Femur (tissue), 1 donor: ENCODE results near the gene NACC2.
"Not testable (repeated sequence)": the region's sequence is repeated elsewhere in the genome, so short reads cannot be mapped to it uniquely, and the experiment has no call there.

Experiments used
- DNase-seq: peaks from one replicate; pipeline ENCODE4 v3.0.0-alpha.2; 2017

NACC2 gene

DNA sequence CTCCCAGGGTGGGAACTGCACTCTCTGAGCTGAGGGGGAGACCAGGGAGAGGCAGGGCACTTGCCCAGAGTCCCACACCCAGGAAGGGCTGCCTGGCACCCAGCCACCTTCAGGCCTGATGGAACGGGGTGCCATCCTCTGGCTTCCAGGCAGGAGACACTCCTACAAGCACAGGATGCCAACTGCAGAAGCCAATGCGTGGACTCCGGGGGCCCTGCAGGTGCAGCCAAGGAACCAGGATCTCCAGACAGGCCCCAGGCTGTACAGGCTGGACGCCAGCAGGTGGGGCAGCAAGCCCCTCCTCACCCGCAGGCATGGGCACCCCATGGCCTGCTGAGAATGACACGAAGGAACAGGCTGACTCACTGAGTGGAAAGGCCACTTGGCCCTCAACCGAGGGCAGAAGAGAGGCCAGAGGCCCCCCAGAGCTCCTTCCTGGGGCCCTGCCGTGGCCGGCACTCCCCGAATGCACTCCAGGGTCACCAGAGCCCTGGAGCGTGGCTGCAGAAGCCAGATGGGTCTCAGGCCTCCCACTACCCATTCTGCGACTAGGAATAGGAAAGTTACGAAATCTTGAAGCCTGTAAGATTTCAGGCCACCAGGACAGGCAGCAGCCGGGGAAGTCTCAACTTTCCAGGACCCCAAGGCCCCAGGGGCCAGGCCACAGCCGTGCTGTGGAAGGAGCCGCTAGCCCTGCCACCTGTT is 15.7 kb downstream of the NACC2 start:
- DNase-seq, result peak; percentile 22

DNA sequence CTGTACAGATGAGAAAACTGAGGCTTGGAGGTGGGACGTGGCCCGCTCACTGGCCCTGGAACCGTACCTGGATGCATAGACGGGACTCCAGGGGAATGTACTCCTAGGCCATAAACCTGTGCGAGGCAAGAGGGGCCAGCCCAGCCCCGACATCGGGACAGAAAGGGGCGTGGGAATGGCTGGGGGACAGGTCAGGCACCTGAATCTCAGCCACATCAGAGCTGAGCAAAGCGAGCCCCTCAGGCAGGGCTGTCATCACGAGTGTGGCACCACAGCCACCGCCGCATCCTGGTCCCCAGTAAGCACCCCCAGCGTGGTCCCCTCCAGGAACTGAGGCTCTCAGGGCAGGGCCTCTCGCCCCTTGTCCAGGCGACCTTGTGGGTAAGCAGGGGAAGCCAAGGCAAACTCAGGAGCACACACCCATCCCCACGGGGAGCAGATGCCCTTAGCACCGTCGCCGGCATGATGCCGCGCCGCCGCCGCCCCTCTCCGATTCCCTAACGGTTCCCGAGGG is 16.5 kb downstream of the NACC2 start:
- no peak for DNase-seq

DNA sequence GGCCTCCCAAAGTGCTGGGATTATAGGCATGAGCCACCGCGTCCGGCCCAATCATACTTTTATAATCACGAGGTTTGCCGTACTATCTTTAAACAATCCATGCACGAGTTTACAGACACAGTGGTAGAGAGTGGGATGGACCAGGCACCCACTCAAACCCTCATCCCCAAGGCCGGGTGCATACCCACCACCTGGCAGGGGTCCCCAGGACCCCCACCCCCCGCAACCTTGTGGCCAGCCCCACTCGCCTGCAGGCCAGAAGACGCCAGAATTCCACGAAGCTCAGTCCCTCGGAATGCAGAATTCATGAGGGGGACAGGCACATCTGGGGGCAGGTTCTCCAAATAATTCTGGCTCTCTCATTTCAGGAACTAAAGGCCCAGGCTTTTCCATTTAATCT is 17.1 kb downstream of the NACC2 start:
- no peak for DNase-seq

DNA sequence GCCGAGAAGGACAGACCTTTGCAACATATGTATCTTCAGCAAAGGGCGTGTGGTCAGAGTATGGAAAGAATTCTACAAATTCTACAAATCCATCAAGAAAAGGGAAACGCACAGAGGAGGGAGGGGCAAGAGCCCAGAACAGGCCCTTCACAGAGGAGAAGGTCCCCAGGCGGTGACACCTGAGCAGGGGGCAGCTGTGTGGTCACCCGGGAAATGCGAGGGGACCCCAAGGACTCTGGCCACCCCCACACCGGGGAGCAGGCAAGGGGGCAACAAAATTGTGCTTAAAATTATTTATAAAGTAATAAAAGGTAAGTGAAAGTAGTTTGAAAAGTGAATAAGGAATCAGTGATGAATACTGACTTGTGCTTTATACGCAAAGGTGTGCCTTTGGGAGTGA is 17.6 kb downstream of the NACC2 start:
- DNase-seq, result no peak

DNA sequence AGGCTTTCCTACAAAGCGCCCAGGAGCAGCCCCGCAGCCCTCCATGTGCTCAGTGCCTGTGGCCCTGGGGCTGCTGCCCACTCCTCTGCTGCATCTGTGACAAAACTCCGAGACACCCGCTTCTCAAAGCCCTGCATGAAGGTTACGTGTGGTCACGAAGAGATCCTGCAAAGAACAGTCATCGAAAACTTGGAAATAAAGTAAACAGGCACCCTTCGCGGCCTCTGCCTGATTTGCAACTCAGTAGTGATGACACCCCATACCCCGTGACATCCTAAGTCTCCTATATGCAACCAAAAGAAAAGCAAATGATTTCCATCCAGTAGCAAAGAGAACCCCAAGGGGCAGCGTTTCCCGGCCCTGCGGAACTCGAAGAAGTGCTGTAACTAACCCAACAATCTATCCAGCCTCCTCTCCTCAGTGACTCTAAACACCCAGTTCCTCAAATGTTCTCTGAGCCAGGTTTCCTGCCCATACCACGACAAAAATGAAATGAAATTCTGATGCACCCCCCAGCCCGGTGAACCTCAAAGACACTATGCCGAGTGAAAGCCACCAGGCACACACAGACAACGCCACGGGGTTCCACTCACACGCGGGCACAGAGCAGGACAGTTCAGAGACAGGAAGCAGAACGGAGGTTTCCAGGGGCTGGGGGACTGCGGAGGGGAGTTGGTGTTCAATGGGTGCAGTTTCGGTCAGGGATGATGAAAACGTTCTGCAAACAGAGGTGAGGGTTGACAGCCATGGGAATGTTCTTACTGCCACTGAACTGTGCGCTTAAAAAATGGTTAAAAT is 19.0 kb downstream of the NACC2 start:
- peak; percentile 32 for DNase-seq

DNA sequence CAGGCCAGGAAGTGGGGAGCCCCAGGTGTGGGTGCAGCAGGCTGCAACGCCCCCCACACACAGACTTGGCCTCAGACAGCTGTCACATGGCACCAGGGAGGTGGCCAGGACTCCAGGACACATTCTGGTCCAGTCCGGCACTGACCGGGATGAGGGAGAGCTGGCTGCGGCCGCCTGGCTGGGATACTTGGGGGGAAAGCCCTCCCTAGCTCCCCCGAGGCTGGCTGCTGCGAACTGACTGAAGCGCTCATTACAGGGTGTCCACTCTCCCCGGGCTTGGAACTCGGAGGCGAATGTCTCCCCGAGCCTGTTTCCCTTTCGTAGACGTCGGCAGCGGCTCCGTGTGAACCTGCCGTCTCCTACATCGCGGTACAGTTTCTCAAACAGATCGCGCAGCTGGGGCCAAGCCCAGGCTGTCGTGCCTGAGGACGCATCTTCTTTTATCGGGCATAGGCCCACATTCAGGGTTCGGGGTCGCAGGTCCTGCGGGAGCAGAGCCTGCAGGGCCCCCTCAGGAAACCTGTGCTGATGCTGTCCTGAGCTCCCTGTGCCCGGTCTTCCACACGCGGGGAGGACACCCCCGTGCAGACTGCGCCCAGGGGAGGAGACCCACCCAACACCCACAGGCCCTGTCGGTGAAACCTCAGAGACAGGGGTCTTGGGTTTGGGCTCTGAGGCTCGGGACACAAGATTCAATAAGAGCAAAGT is 19.8 kb downstream of the NACC2 start:
- no peak for DNase-seq

DNA sequence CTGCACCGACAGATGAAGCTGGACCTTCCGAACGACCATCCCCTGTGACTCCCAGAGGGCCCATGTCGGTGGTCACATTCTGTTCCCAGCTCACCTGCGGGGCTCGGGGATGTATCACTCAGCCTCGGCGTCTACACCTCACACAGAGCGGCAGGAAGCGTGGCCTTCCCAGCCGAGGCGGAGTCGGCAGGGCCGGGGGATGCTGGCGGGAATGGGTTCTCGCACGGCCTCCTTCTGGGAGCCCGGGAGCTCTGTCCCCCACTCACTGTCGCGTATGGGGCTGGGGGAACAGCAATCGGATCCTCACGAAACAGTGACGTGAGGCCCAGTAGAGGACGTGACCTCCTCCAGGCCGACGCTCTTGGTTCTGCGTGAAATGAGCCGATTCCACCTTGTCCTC is 20.4 kb downstream of the NACC2 start:
- DNase-seq, result no peak

DNA sequence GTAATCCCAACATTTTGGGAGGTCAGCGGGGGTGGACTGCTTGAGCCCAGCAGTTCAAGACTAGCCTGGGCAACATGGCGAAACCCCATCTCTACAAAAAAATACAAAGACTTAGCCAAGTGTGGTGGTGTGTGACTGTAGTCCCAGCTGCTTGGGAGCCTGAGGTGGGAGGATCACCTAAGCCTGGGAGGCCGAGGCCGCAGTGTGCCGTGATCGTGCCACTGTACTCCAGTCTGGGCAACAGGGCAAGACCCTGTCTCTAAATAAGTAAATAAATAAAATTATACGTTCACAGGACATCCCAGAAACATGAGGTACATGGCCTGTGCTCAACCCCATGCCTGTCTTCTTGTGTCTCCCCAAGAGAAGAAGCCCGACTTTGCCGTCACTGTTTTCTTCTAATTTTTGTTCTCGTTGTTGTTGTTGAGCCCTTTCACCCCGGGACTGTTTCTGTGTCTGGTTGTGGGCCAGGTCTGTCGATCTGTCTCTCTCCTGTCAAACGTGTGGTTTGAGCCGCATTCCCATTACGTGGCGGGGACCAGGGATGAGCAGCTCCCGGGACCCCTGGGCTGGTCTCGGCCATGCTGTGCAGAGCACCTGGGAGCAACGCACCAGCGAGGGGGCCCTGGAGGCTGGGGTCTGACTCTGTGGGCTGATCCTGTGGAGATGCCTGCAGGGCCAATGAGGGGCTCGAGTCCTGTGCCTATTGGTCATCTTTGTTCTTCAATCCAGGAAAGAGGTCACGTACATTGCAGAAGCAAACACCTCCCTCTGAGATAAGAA is 32.2 kb downstream of the NACC2 start:
- DNase-seq, result no peak

DNA sequence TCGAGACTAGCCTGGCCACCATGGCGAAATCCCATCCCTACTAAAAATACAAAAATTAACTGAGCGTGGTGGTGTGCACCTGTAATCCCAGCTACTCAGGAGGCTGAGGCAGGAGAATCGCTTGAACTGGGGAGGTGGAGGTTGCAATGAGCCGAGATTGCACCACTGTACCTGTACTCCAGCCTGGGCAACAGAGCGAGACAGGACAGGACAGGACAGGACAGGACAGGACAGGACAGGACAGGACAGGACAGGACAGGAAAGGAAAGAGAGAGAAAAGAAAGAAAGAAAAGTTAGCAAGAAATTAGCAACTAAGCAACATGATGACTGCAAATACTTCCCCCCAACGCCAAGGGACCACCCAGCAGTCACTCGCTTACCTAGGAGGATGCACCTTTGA is 33.2 kb downstream of the NACC2 start:
- DNase-seq, result not testable (repeated sequence)

DNA sequence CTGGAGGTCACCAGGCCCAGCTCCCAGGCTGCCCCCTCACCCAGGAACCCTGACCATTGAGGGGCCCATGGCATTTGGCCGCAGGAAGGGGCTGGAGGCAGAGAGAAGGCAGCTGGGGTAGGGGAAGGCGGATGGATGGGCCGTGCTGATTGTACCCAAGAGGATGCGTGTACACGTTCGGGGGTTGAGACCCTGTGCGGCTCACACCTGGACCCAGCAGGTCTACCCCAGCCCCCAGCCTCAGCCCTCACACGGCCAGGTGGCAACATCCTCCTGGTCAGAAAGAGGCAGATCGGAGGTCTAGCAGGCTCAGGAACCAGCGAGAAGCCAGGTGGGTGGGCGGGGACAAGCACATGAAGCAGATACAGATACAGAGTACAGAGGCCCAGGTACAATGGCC is 33.7 kb downstream of the NACC2 start:
- no peak for DNase-seq

DNA sequence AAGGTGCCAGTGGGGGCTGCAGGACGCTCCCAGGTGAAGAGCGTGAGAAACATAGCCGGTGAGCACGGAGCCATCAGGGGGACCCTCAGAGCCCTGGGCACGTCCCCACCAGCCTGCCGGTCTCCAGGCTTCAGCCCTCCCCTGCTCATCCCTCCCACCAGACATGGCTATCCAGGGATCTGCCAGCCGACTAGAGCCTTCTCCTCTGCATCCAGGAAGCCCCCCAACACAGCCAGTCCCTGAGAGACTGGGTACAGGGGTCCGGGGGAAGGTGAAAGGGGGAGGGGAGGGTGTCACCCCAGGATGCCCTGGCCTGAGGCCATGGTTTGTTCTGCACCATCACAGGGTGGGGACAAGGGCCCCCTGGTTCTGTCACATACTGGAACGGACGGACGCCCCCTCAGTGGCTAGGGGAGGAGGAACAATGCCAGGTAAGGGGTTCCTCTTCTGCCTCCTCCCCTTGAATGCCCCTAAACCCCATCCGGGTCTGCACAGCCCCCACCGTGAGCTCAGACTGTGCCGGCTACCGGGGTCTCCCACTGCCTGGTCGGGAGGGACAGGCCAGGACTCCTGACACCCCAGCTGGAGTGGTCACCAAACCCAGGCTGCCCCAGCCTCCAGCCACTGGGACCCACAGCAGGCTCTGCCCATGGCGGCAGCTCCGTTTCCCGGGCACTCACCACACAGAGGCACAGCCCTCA is 34.3 kb downstream of the NACC2 start:
- DNase-seq, result no peak

DNA sequence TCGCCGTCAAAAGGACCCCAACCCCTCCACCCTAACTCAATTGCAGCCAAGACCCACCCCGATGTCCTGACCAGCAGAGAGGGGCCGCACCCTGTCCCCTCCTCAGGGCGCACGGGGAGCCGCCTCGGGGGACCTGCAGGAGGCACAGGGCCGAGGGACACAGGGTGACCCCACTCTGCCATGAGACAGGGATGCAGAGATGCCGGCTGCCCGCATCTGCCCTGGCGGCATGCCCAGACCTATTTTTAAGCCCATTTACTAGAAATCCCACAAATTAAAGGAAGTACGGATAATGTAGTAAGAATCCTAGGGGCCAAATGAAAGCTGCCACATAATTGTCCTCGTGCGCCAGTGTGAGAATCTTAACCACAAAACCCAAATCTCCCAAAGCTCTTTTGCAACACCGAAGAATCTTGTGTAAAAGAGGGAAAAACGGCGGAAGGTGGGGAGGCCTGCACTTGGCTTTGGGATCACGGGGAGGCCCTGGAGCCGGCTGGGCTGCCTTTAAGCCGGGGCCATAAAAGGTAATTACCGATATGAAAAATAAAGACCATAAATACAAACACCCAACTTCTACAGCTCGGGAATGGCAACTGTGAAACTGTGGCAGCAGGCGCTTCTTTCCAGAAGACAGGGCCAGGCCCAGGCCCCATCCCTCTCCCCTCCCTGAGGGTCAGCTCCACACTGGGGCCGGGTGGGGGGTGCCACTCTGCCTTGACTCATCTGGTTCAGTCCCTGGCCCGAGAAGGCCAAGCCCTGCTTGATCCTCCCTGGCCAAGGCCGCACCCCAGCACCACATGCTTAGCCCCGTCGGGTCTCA is 35.0 kb downstream of the NACC2 start:
- DNase-seq, result peak; percentile 46

DNA sequence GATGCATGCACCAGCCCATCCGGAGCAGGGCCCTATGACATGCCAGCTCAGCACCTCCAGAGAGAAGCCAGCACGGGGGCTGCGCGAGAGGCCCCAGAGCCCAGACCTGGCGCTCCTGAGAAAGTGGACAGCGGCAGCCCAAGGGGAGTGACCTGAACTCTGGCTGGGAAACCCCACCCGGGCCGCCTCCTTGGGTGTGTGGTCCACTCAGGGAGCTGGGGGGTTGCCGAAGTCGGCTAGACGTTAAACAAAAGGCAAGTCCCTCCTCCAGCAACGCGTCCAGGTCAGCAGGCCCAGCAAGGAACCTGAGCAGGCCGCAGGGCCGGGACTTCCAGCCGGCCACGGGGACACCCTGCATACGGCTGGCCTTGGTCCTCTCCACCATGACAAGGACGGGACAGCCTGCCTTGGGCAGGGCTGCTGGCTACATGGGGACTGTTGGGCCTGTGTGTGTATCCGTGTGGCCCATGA is 35.7 kb downstream of the NACC2 start:
- peak; percentile 26 for DNase-seq

DNA sequence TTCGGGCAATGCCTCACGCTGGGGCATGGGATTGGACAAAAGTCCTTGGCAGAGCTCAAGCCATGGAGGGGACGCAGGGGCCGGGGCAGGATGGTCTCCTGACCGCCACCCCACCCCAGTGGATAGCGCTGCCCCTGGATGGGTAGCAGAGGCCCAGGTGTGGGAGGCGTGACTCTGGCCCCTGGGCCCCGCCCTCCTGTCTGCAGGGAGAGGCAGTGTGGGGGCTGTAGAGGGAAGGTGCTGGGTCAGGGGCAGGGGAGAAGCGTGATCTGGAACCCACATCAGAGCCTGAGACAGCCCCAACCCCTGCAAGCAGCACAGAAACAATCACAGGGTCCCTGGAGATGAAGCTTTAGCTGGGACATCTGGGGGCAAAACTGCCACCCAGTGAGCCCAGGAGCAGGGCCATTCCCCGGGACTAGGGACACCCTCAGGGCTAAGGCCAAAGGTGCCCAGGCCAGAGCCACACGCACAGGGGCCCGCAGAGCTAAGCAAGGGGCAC is 36.2 kb downstream of the NACC2 start:
- no peak for DNase-seq

DNA sequence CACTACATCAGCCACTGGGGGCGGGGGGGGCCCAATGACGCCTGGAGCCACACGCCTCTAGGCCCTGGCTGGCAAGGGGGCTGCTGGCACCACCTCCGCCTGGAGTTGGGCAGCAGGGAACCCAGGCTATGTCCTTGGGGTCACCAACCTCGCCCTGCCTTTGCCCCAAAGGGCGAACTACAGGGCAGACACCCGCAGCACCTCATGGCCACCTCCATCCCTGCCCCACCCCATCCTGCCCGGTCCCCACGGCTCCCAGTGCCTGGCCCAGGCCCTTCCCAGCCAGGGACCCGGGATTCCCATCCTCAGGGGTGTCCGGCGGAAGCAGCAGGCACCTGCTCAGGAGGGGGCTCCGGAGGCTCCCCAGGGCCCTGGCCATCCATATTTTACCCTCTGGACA is 37.0 kb downstream of the NACC2 start:
- no peak for DNase-seq

DNA sequence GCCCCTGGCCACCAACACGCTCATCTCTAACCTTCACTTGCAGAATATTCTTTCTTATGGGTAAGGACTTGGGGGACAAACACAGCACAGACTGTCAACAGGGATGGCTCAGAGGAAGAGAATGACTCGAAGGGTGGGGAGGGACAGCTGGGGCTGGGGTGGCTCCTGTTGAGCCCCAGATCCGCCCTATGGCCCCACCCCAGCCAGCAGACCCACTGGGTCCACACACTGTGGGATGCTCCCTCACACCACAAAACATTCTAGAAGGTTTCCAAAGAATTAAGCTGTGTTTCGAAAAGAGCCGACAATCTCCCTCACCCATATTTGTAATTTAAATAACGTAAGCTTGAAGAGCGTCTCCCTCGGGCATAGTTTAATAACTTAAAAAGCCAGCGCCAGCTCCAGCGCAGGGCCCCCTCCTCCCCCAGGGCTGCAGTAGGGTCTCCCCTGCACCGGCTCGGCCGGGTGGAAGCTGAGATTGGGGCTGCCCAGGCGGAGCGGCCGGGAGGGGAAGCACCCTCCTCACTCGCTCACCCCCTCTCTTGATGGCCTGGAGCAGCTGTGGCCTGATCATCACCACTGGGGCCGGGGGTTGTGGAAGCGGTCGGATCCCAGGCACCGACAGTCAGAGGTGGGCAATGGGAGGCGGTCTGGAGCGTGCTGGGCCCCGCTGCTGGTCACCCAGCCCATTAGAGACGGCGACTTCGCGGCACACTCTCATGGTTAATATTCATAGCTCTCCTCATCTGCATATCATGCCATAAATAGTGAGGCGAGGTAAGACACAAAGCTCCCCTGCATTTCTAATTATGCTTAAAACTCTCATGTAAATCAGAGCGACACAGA is 37.6 kb downstream of the NACC2 start:
- DNase-seq, result peak; percentile 24

DNA sequence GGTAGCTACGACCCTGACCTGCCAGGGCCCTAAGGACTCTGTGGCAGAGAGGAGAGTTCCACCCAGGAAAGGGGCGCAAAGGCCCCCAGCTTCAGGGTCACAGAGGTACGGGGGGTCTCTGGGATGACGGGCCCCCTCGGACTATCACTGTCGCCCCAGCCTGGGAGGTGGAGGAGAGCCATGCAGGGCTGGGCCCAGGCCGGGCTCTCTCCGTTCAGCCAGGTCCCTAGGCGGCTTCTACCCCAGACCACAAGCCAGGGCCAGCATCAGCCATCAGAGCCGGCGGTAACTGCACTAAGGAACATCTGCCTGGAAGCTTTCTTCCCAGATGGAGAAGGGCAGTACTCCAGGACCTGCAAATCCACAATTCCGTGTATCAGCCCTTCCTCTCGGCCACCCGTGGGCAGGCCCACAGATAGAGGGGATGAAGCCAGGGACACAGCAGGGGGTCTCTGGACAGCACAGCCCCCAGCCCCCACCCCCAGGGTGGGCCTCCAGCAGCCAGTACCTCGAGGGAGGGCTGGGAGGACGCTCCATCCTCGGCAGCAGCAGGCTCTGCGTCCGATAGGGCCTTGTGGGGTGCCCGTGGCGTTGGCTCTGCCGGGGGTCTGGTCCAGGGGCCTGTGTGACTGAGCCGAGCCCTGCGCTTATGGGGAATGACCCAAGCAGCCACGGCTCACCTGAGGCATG is 38.4 kb downstream of the NACC2 start:
- peak; percentile 28 for DNase-seq

DNA sequence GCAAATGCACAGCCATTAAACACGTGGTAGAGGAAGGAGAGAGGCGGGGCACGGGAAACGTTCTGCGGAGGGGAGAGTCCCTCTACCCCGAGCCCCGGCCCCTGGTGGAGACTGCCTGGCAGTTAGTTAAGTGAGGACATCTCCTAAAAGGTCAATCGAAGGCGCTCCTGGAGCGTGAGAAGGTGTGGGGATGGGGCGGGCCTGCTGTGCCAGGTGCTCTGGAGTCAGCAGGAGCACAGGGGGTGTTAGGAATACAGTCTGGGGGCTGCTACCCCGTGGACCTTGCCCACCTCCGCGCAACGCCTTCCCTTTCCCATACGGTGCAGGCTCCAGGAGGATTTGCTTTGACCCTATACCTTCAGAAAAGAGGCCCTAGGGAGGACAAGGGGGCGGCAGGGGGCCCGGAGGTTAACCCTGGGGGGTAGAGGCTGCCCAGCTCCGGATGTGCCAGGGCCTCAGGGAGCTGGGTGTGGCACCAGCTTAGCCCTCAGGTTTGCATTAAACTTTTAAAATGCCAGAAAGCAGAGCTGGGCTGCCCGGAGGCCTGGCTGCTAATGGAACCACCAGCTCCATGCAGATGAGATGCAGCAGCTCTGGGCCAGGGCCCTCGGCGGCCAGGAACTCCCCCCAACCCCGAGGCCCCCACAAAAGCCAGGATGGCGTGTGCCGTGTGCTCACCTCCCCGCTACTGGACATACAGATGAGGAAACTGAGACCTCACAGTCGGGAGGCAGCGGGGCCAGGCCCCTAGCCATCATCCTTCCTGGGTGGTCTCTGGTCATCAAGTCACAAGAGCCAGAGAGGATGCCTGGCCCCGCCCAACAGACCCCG is 39.2 kb downstream of the NACC2 start:
- DNase-seq, result no peak
